ENCODE results near the gene MLKL.
A peak's percentile ranks its signal among the peaks of the same experiment; 100 is the strongest.

The MLKL gene

GRCh38 chr16:74623214-74623838 is 77.3 kb downstream of the MLKL start:
- ChIA-PET POLR2A (no interaction called here), CTCF (no interaction called here)
- peak; percentile 45 for DNase-seq (ENCODE audit: extremely low spot score)
- no peak for TF ChIP-seq SUZ12 (IDR thresholded peaks at IDR 0.05)
- no peak for TF ChIP-seq NFRKB (IDR thresholded peaks at IDR 0.05)
- no peak for TF ChIP-seq LEF1 (IDR thresholded peaks at IDR 0.05; ENCODE audit: borderline replicate concordance)
- TF ChIP-seq L3MBTL2 (conservative IDR thresholded peaks at IDR 0.05), result no peak
- no peak for TF ChIP-seq HDGF (IDR thresholded peaks at IDR 0.05; ENCODE audit: borderline replicate concordance)
- no peak for TF ChIP-seq SP1 (IDR thresholded peaks at IDR 0.05)
- no peak for TF ChIP-seq PKNOX1 (IDR thresholded peaks at IDR 0.05)
- TF ChIP-seq BHLHE40 (IDR thresholded peaks at IDR 0.05; ENCODE audit: borderline replicate concordance), result no peak
- TF ChIP-seq TARDBP (IDR thresholded peaks at IDR 0.05), result no peak
- no peak for TF ChIP-seq CTBP1 (IDR thresholded peaks at IDR 0.05; ENCODE audit: borderline replicate concordance)
- TF ChIP-seq FOXK2 (IDR thresholded peaks at IDR 0.05), result no peak
- TF ChIP-seq ARNT (IDR thresholded peaks at IDR 0.05), result no peak
- no peak for TF ChIP-seq ZNF384 (IDR thresholded peaks at IDR 0.05)
- TF ChIP-seq ELF4 (IDR thresholded peaks at IDR 0.05), result no peak
- TF ChIP-seq FOXA1 (IDR thresholded peaks at IDR 0.05), result no peak
- no peak for TF ChIP-seq FOXM1 (IDR thresholded peaks at IDR 0.05; ENCODE audit: borderline replicate concordance)

- TF ChIP-seq L3MBTL2 (conservative IDR thresholded peaks at IDR 0.05) (no peak), FOXA1 (IDR thresholded peaks at IDR 0.05) (no peak), HDGF (IDR thresholded peaks at IDR 0.05; ENCODE audit: borderline replicate concordance) (no peak), PKNOX1 (IDR thresholded peaks at IDR 0.05) (no peak)
- CTCF ChIA-PET, result no interaction called here
- POLR2A ChIA-PET, result no interaction called here
- DNase-seq (ENCODE audit: extremely low spot score), result no peak
Observed at GRCh38 chr16:74622005-74622404, 78.7 kb downstream of the MLKL start.
